HEK293 (cell line): ENCODE results near the gene DDIT3.

Experiments
- GFI1B ChIP-seq: fragments of 450-650 bp; formaldehyde crosslinking; IDR thresholded peaks from 2 replicates; pipeline ENCODE4 v1.5.1; 2016; ENCODE audit warnings: missing biosample characterization, missing genetic modification characterization
- KLF10 ChIP-seq: fragments of 450-650 bp; IDR thresholded peaks from 2 replicates; pipeline ENCODE4 v1.5.1; 2018; ENCODE audit warnings: missing biosample characterization, mild to moderate bottlenecking, missing genetic modification characterization
- KLF7 ChIP-seq: fragments of 450-650 bp; formaldehyde crosslinking; IDR thresholded peaks from 2 replicates; pipeline ENCODE4 v1.5.1; 2016; ENCODE audit warnings: missing biosample characterization, missing genetic modification characterization, borderline replicate concordance
- KLF9 ChIP-seq: fragments of 450-650 bp; formaldehyde crosslinking; IDR thresholded peaks from 2 replicates; pipeline ENCODE4 v1.5.1; 2016; ENCODE audit warnings: missing biosample characterization, missing genetic modification characterization, low read depth
- MZF1 ChIP-seq: fragments of 450-650 bp; formaldehyde crosslinking; IDR thresholded peaks from 2 replicates; pipeline ENCODE4 v1.5.1; 2017; ENCODE audit warnings: missing biosample characterization, missing genetic modification characterization, borderline replicate concordance
- OVOL3 ChIP-seq: fragments of 450-650 bp; formaldehyde crosslinking; IDR thresholded peaks from 2 replicates; pipeline ENCODE4 v1.5.1; 2016; ENCODE audit warnings: missing biosample characterization, missing genetic modification characterization
- PATZ1 ChIP-seq: fragments of 450-650 bp; formaldehyde crosslinking; IDR thresholded peaks from 2 replicates; pipeline ENCODE4 v1.5.1; 2016; ENCODE audit warnings: missing biosample characterization, missing genetic modification characterization
- PBX3 ChIP-seq: sonication (generic); formaldehyde crosslinking; IDR thresholded peaks from 2 replicates; pipeline ENCODE4 v1.8.1; 2022; ENCODE audit warnings: mild to moderate bottlenecking, moderate library complexity, missing genetic modification reagents
- ZBTB11 ChIP-seq: fragments of 450-650 bp; formaldehyde crosslinking; conservative IDR thresholded peaks from 2 replicates; pipeline ENCODE4 v1.5.1; 2016; ENCODE audit warnings: low read depth, missing biosample characterization, missing genetic modification characterization
- ZBTB21 ChIP-seq: fragments of 450-650 bp; formaldehyde crosslinking; IDR thresholded peaks from 2 replicates; pipeline ENCODE4 v1.5.1; 2017; ENCODE audit warnings: missing biosample characterization, missing genetic modification characterization
- ZBTB49 ChIP-seq: fragments of 450-650 bp; formaldehyde crosslinking; IDR thresholded peaks from 2 replicates; pipeline ENCODE4 v1.5.1; 2016; ENCODE audit warnings: missing biosample characterization, missing genetic modification characterization, low read depth
- ZEB2 ChIP-seq: fragments of 450-650 bp; formaldehyde crosslinking; IDR thresholded peaks from 2 replicates; pipeline ENCODE4 v1.5.1; 2016; ENCODE audit warnings: missing biosample characterization, missing genetic modification characterization
- ZNF132 ChIP-seq: fragments of 450-650 bp; formaldehyde crosslinking; IDR thresholded peaks from 2 replicates; pipeline ENCODE4 v1.5.1; 2017; ENCODE audit warnings: missing biosample characterization, missing genetic modification characterization, borderline replicate concordance
- ZNF155 ChIP-seq: fragments of 450-650 bp; formaldehyde crosslinking; IDR thresholded peaks from 2 replicates; pipeline ENCODE4 v1.5.1; 2016; ENCODE audit warnings: missing biosample characterization, missing genetic modification characterization
- ZNF169 ChIP-seq: fragments of 450-650 bp; formaldehyde crosslinking; IDR thresholded peaks from 2 replicates; pipeline ENCODE4 v1.5.1; 2016; ENCODE audit warnings: missing biosample characterization, missing genetic modification characterization
- ZNF2 ChIP-seq: fragments of 450-650 bp; formaldehyde crosslinking; IDR thresholded peaks from 2 replicates; pipeline ENCODE4 v1.5.1; 2016; ENCODE audit warnings: missing biosample characterization, missing genetic modification characterization
- ZNF211 ChIP-seq: fragments of 450-650 bp; formaldehyde crosslinking; IDR thresholded peaks from 2 replicates; pipeline ENCODE4 v1.5.1; 2016; ENCODE audit warnings: low read depth, missing biosample characterization, missing genetic modification characterization
- ZNF24 ChIP-seq: fragments of 450-650 bp; formaldehyde crosslinking; IDR thresholded peaks from 2 replicates; pipeline ENCODE4 v1.5.1; 2016; ENCODE audit warnings: missing biosample characterization, missing genetic modification characterization
- ZNF354C ChIP-seq: fragments of 450-650 bp; formaldehyde crosslinking; IDR thresholded peaks from 2 replicates; pipeline ENCODE4 v1.5.1; 2016; ENCODE audit warnings: missing biosample characterization, missing genetic modification characterization, low read depth, borderline replicate concordance
- ZNF366 ChIP-seq: fragments of 450-650 bp; formaldehyde crosslinking; conservative IDR thresholded peaks from 2 replicates; pipeline ENCODE4 v1.5.1; 2016; ENCODE audit warnings: missing biosample characterization, missing genetic modification characterization
- ZNF394 ChIP-seq: fragments of 450-650 bp; formaldehyde crosslinking; IDR thresholded peaks from 2 replicates; pipeline ENCODE4 v1.5.1; 2016; ENCODE audit warnings: missing biosample characterization, missing genetic modification characterization, mild to moderate bottlenecking, moderate library complexity, borderline replicate concordance
- ZNF416 ChIP-seq: fragments of 450-650 bp; formaldehyde crosslinking; IDR thresholded peaks from 2 replicates; pipeline ENCODE4 v1.5.1; 2016; ENCODE audit warnings: missing biosample characterization, missing genetic modification characterization
- ZNF488 ChIP-seq: fragments of 450-650 bp; formaldehyde crosslinking; IDR thresholded peaks from 2 replicates; pipeline ENCODE4 v1.5.1; 2016; ENCODE audit warnings: missing biosample characterization, missing genetic modification characterization
- ZNF548 ChIP-seq: fragments of 450-650 bp; formaldehyde crosslinking; IDR thresholded peaks from 2 replicates; pipeline ENCODE4 v1.5.1; 2016; ENCODE audit warnings: missing biosample characterization, missing genetic modification characterization
- ZNF560 ChIP-seq: fragments of 450-650 bp; formaldehyde crosslinking; IDR thresholded peaks from 2 replicates; pipeline ENCODE4 v1.5.1; 2017; ENCODE audit warnings: missing biosample characterization, missing genetic modification characterization, borderline replicate concordance
- ZNF76 ChIP-seq: fragments of 450-650 bp; formaldehyde crosslinking; IDR thresholded peaks from 2 replicates; pipeline ENCODE4; 2016; ENCODE audit warnings: low read depth, missing biosample characterization, missing genetic modification characterization, borderline replicate concordance
- ZNF768 ChIP-seq: fragments of 450-650 bp; formaldehyde crosslinking; IDR thresholded peaks from 2 replicates; pipeline ENCODE4 v1.5.1; 2018; ENCODE audit warnings: missing biosample characterization, mild to moderate bottlenecking, missing genetic modification characterization
- ZNF791 ChIP-seq: fragments of 450-650 bp; formaldehyde crosslinking; IDR thresholded peaks from 2 replicates; pipeline ENCODE4 v1.5.1; 2016; ENCODE audit warnings: missing biosample characterization, missing genetic modification characterization
- ZNF792 ChIP-seq: fragments of 450-650 bp; formaldehyde crosslinking; IDR thresholded peaks from 2 replicates; pipeline ENCODE4 v1.5.1; 2016; ENCODE audit warnings: missing biosample characterization, missing genetic modification characterization
- ZNF837 ChIP-seq: fragments of 450-650 bp; formaldehyde crosslinking; IDR thresholded peaks from 2 replicates; pipeline ENCODE4 v1.5.1; 2016; ENCODE audit warnings: missing biosample characterization, missing genetic modification characterization
- ZSCAN23 ChIP-seq: fragments of 450-650 bp; formaldehyde crosslinking; IDR thresholded peaks from 2 replicates; pipeline ENCODE4 v1.5.1; 2016; ENCODE audit warnings: missing biosample characterization, missing genetic modification characterization

The DDIT3 gene

GRCh38 chr12:57488402-57489156 is 31.7 kb downstream of the DDIT3 start (continued):
- TF ChIP-seq ZNF791 = no peak
- TF ChIP-seq ZBTB11 (tag by site-specific recombination) = no peak
- no peak for TF ChIP-seq ZNF837 (tag by site-specific recombination)
- no peak for TF ChIP-seq ZNF560 (tag by site-specific recombination)
- no peak for TF ChIP-seq ZNF2 (tag by site-specific recombination)
- no peak for TF ChIP-seq ZNF416 (tag by site-specific recombination)
- no peak for TF ChIP-seq ZBTB21
- TF ChIP-seq ZNF24 = no peak
- no peak for TF ChIP-seq ZBTB49 (tag by site-specific recombination)
- no peak for TF ChIP-seq MZF1 (tag by site-specific recombination)
- TF ChIP-seq ZNF155 (tag by site-specific recombination) = no peak
- TF ChIP-seq ZNF488 (tag by site-specific recombination) = no peak
- no peak for TF ChIP-seq PBX3 (CRISPR knock-in tag)
- TF ChIP-seq ZEB2 = no peak
- TF ChIP-seq KLF9 (tag by site-specific recombination) = peak; percentile 20; the same call in 1 of the 2 replicates
- no peak for TF ChIP-seq ZNF76 (tag by site-specific recombination)
- 0 out of 2 replicates have a peak, but pooled peaks have one; percentile 13 for TF ChIP-seq ZNF792 (tag by site-specific recombination)
- TF ChIP-seq ZNF211 = no peak
- TF ChIP-seq ZNF768 (tag by site-specific recombination) = no peak
- TF ChIP-seq ZNF169 = no peak
- TF ChIP-seq GFI1B = no peak
- TF ChIP-seq KLF7 (tag by site-specific recombination) = no peak
- peak; percentile 9; the same call in 1 of the 2 replicates for TF ChIP-seq PATZ1 (tag by site-specific recombination)
- TF ChIP-seq ZNF354C (tag by site-specific recombination) = no peak; the same call in 1 of the 2 replicates
- TF ChIP-seq ZNF132 = no peak
- no peak for TF ChIP-seq ZSCAN23 (tag by site-specific recombination)
- no peak for TF ChIP-seq ZNF548 (tag by site-specific recombination)
- TF ChIP-seq OVOL3 (tag by site-specific recombination) = no peak
- peak; percentile 54 for TF ChIP-seq ZNF366 (tag by site-specific recombination)
- TF ChIP-seq KLF10 (tag by site-specific recombination) = no peak
- no peak for TF ChIP-seq ZNF394 (tag by site-specific recombination)
